ENCODE measurements around the gene DDX41. TPM values are rescaled to one million over a fixed set of nuclear protein-coding genes. Genes with fewer than 3 reads are reported as not detected.

The DDX41 gene
- total RNA-seq, 1 donor from 2014 or later: 117 TPM

DNA sequence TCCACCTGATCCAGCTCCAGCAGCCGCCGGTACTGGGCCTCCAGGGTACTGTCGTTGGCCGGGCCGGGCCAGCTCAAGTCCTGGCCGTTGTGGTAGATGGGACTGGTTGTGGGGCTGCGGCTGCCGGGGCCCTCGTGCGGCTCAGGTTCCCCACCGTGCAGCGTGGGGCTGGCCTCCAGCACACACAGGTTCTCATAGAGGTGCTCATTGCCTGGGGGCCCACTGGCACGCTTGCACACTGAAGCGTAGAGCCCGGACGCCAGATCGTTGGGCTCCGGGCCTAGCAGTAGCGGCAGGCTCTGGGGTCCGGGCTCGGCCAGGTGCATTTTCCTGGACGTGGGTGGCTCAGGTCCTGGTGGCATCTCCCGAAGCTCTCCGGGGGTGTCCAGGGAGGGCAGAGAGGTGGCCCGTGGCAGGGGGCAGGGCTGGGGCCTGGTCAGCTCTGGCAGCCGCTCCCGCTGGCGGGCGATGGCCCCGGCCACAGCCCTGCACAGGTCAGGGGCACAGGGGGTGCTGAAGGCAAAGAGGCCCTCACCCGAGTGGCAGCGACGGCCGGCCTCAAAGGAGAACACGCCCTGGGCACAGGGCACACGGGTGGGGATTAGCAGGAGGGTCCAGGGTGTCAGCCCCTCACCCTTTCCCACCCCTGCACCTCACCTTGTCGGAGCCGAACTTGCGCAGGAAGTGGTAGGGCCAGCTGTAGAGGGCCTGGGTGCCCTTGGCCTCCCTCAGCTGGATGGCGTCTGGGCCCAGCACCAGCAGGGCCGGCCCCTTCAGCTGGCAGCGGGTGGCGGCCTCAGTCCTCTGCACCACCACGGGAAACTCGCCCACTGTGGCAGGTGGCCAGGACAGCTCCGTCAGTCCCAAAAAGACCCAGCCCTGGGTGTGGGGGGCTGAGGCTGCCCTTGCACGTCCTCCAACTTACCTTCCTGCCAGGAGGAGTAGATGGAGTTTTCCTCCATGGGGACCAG lies 12.4 kb downstream of the DDX41 start:
- no peak overlapping the region for H3K4me3 ChIP-seq
- no peaks in the 10 kb centered on the region for H3K4me1 ChIP-seq
- TF ChIP-seq, protein P1, sequence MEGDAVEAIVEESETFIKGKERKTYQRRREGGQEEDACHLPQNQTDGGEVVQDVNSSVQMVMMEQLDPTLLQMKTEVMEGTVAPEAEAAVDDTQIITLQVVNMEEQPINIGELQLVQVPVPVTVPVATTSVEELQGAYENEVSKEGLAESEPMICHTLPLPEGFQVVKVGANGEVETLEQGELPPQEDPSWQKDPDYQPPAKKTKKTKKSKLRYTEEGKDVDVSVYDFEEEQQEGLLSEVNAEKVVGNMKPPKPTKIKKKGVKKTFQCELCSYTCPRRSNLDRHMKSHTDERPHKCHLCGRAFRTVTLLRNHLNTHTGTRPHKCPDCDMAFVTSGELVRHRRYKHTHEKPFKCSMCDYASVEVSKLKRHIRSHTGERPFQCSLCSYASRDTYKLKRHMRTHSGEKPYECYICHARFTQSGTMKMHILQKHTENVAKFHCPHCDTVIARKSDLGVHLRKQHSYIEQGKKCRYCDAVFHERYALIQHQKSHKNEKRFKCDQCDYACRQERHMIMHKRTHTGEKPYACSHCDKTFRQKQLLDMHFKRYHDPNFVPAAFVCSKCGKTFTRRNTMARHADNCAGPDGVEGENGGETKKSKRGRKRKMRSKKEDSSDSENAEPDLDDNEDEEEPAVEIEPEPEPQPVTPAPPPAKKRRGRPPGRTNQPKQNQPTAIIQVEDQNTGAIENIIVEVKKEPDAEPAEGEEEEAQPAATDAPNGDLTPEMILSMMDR (IDR thresholded peaks at IDR 0.05): no peak
- DNase-seq (ENCODE audit: low spot score in 2 of 2): no peak
- intact Hi-C loops (cut with DNase I): no loop called here
- no peaks in the 10 kb centered on the region for H3K27me3 ChIP-seq
- H3K36me3 ChIP-seq: peaks cover 0 to 3% of the 10 kb centered on the region in 2 donors
- H3K27ac ChIP-seq: no peak overlapping the region
- H3K9me3 ChIP-seq: no peaks in the 10 kb centered on the region

DNA sequence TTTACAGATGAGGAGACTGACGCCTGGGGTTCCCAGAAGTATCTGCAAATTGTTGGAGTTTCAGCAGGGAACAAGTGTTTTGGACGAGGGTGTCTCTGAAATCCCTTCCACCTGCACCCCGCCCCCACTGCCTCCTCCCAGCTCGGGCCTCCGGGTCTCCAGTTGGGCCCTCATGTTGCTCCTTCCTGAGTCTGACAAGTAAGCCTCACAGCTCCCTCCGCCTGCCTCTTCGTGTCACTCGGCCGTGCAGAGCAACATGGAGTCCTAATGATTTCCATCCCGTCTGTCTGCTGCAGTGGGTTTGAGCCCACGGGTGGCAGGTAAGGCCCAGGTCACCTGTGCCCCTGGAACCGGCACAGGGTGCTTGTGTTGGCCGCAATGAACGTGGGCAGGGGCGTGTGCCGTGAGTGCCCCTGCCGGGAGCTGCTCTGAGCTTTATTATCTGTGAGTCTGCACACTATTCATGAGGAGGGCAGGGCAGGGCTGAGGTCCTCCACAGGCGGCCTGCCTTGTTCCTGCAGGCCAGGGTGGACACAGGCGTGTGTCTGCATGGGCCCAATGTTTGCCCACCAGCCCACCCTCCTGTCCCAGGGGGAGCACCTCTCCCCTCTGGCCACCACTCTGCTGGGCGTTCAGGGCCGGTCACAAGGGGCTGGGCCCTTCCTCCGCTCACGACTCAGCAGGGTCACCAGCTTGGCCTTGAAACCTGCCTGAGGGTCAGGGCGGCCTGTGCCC lies 13.2 kb downstream of the DDX41 start:
- H3K4me1 ChIP-seq: no peaks in the 10 kb centered on the region
- TF ChIP-seq, protein P1 (IDR thresholded peaks at IDR 0.05): no peak
- H3K9me3 ChIP-seq: no peaks in the 10 kb centered on the region
- H3K36me3 ChIP-seq: peaks cover 0 to 3% of the 10 kb centered on the region in 2 donors
- H3K4me3 ChIP-seq: no peak overlapping the region
- intact Hi-C loops (cut with DNase I): no loop called here
- DNase-seq (ENCODE audit: low spot score in 2 of 2): no peak
- H3K27ac ChIP-seq: no peak overlapping the region
- no peaks in the 10 kb centered on the region for H3K27me3 ChIP-seq

DNA sequence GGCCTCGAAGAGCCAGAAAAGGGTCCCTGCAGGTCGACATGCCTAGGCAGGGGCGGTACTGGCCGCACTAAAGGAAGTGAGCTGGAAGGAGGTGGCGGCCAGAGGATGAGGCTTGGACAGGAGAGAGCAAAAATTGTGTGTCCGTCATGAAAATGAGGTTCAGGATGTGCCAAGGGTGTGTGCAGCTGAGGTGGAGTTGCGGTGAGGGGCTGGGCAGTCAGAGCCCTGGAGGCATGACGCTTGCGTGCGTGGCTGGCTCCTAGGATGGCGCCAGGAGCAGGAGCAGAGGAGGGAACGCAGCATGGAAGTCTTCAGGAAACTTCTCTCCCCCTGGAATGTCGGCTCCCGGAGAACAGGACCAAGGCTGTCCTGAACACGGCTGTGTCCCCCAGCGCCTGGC lies 13.9 kb downstream of the DDX41 start:
- no peak overlapping the region for H3K27ac ChIP-seq
- no peak for DNase-seq (ENCODE audit: low spot score in 2 of 2)
- H3K4me1 ChIP-seq: peaks cover 0 to 5% of the 10 kb centered on the region in 2 donors
- peaks cover 0 to 3% of the 10 kb centered on the region in 2 donors for H3K36me3 ChIP-seq
- H3K9me3 ChIP-seq: no peaks in the 10 kb centered on the region
- H3K4me3 ChIP-seq: no peak overlapping the region
- H3K27me3 ChIP-seq: no peaks in the 10 kb centered on the region
- intact Hi-C loops (cut with DNase I): no loop called here
- TF ChIP-seq, protein P1 (IDR thresholded peaks at IDR 0.05): no peak

DNA sequence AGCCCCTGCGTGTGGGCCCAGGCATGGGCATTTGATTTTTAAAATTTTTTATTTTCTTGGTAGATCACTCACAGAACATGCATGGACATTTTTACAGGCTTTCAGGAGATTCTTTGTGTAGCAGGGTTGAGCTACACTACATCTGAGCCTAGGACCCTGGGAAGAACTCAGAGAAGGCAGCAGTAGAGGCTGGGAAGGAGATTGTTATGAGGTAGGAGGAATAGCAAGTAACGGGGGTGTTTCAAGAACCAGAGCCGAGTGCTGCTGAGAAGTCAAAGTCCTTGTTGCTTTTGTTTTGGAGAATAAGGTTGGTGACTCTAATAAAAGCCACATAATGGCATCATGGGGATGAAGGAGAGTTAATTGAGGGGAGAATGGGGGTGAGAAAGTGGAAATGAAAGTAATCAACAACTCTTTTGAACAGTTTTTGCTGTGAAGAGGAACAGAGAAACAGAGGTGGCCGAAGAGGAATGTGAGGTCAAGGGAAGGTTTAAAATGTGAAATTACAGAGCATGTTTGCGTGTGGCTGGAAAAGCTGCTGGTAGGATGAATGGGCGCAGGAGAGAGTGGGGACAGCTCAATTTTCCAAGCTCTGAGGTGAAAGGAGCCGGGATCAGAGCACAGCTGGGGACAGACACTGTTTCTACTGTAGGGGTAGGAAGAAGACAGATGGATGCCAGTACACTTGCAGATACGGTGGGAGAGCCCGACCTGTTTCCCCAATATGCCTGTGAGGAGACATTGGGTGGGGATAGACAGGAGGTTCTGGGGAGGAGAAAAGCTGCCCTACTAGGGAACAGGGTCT lies 14.7 kb downstream of the DDX41 start:
- DNase-seq (ENCODE audit: low spot score in 2 of 2): no peak
- intact Hi-C loops (cut with DNase I): loop anchor here (1.0 kb wide), 3 partner anchors 11 to 112 kb away; no protein-coding TSS in a partner anchor
- H3K36me3 ChIP-seq: peaks cover 0 to 3% of the 10 kb centered on the region in 2 donors
- H3K27me3 ChIP-seq: no peaks in the 10 kb centered on the region
- H3K4me3 ChIP-seq: no peak overlapping the region
- H3K27ac ChIP-seq: no peak overlapping the region
- H3K4me1 ChIP-seq: peaks cover 0 to 5% of the 10 kb centered on the region in 2 donors
- TF ChIP-seq, protein P1 (IDR thresholded peaks at IDR 0.05): no peak
- H3K9me3 ChIP-seq: no peaks in the 10 kb centered on the region
